K562 (cell line): ENCODE data around the gene ZWINT. TPM values are rescaled to one million over a fixed set of nuclear protein-coding genes. Genes with fewer than 3 reads are reported as not detected.

Experiments
- ATAC-seq: fragments of 200-7000 bp; cut with Tn5 transposase; 3 replicates; pipeline ENCODE4 v1.9.1; 2020; ENCODE audit warnings: moderate library complexity
- BruUV-seq: library from RNA; stranded (reverse); fragments of 400-500 nt; replicated peaks from 2 replicates; lab custom pipeline; 2021; lab: Mats Ljungman, UMichigan
- CTCF ChIA-PET: fragments of 300-600 bp; formaldehyde crosslinking; extraction: SDS; loops from one replicate; lab custom pipeline; 2021; ENCODE audit warnings: low intra/inter-chr PET ratio; lab: Yijun Ruan, JAX
- POLR2A ChIA-PET: fragments of 300-600, 350-650 bp; sonication (Branson Sonifier 250); formaldehyde crosslinking; extraction: SDS; loops from one replicate; lab custom pipeline; 2021; ENCODE audit warnings: antibody characterized with exemption, inconsistent platforms; lab: Yijun Ruan, JAX
- DNase-seq, 4 experiments: peaks; one replicate each; pipeline versions ENCODE4 v3.0.0 to v3.0.0-alpha.2; 2011 to 2018; ENCODE audit warnings: low spot score in 3 of 4, mixed read lengths in 3 of 4; ENCODE audit errors: extremely low read depth in 1 of 4
- FAIRE-seq: peaks from 2 replicates; lab custom pipeline; 2011; peaks lifted over from hg19 to GRCh38; lab: Jason Lieb, UNC
- H2AFZ ChIP-seq: 2 replicates; pipeline ENCODE4 v1.6.0; 2011; ENCODE audit warnings: low read depth, low read length, control low read depth, inconsistent platforms
- H3K27ac ChIP-seq: fragments of 200-600 bp; 3 replicates; pipeline ENCODE4 v1.8.0; 2011; ENCODE audit warnings: low read depth, mild to moderate bottlenecking, control low read depth, inconsistent platforms, low read length, moderate library complexity, mixed read lengths; ENCODE audit errors: extremely low read depth
- H3K27me3 ChIP-seq, 2 experiments: fragments of 300-600 bp in 1 of 2; 2 replicates in 1 of 2; 3 replicates in 1 of 2; pipeline versions ENCODE4 v1.6.0 to v1.8.0; 2011; ENCODE audit warnings: inconsistent platforms in 2 of 2, low read length in 2 of 2, mild to moderate bottlenecking in 1 of 2, mixed read lengths in 1 of 2, moderate library complexity in 1 of 2; ENCODE audit not compliant: control insufficient read depth in 2 of 2, insufficient read depth in 2 of 2
- H3K36me3 ChIP-seq: fragments of 300-600 bp; 3 replicates; pipeline ENCODE4 v1.8.0; 2011; ENCODE audit warnings: mild to moderate bottlenecking, low read length, inconsistent platforms; ENCODE audit not compliant: control insufficient read depth, insufficient read depth
- H3K4me1 ChIP-seq, 2 experiments: fragments of 200-600 bp in 1 of 2; replicated peaks in 1 of 2; 2 replicates in 1 of 2; 3 replicates in 1 of 2; pipeline versions ENCODE4 v1.5.1 to v1.8.0; 2011; ENCODE audit warnings: inconsistent platforms in 2 of 2, low read length in 2 of 2, mild to moderate bottlenecking in 1 of 2, mixed read lengths in 1 of 2, moderate library complexity in 1 of 2; ENCODE audit not compliant: control insufficient read depth in 2 of 2, insufficient read depth in 2 of 2
- H3K4me2 ChIP-seq: 2 replicates; pipeline ENCODE4 v1.6.1; 2011; ENCODE audit warnings: low read length, control low read depth, inconsistent platforms, mixed read lengths; ENCODE audit not compliant: insufficient read depth
- H3K4me3 ChIP-seq: fragments of 200-600 bp; sonication (generic), shearing (Covaris generic); 2 replicates; pipeline ENCODE4 v1.5.1; 2016; ENCODE audit warnings: control low read depth, inconsistent platforms
- H3K79me2 ChIP-seq: fragments of 200-600 bp; 3 replicates; pipeline ENCODE4 v1.8.0; 2011; ENCODE audit warnings: low read length, inconsistent platforms; ENCODE audit not compliant: control insufficient read depth, insufficient read depth
- H3K9ac ChIP-seq, 2 experiments: 2 replicates each; pipeline versions ENCODE4 v1.6.0 to v1.6.1; 2011; ENCODE audit warnings: low read depth in 2 of 2, low read length in 2 of 2, control low read depth in 1 of 2, inconsistent platforms in 1 of 2, mild to moderate bottlenecking in 1 of 2, mixed read lengths in 1 of 2; ENCODE audit not compliant: insufficient read depth in 1 of 2
- H3K9me1 ChIP-seq: one replicate; pipeline ENCODE4 v1.6.0; 2011; ENCODE audit warnings: inconsistent platforms, mild to moderate bottlenecking, low read length, moderate library complexity; ENCODE audit not compliant: control insufficient read depth, insufficient read depth
- H3K9me3 ChIP-seq: replicated peaks from 2 replicates; pipeline ENCODE4 v1.5.1; 2011; ENCODE audit warnings: low read depth, low read length, inconsistent platforms; ENCODE audit not compliant: control insufficient read depth, insufficient read depth
- H4K20me1 ChIP-seq: replicated peaks from 2 replicates; pipeline ENCODE4 v1.6.1; 2011; ENCODE audit warnings: low read length, inconsistent platforms, mixed read lengths; ENCODE audit not compliant: control insufficient read depth, insufficient read depth
- FOXM1 ChIP-seq, 2 experiments: fragments of 450-650 bp in 1 of 2; sonication (generic) in 1 of 2; formaldehyde crosslinking in 1 of 2; IDR thresholded peaks; 2 replicates each; pipeline versions ENCODE4 v1.6.1 to v1.9.0; 2017 to 2022; ENCODE audit warnings: low read depth in 2 of 2, mild to moderate bottlenecking in 2 of 2, missing genetic modification reagents in 1 of 2, moderate library complexity in 1 of 2
- HMGN3 ChIP-seq: IDR thresholded peaks from 2 replicates; pipeline ENCODE4 v1.6.1; 2011; ENCODE audit warnings: borderline replicate concordance, low read depth, mild to moderate bottlenecking, mixed read lengths, low read length; ENCODE audit not compliant: insufficient read length; ENCODE audit errors: extremely low read depth
- PML ChIP-seq: IDR thresholded peaks from 2 replicates; pipeline ENCODE4 v1.6.1; 2012; ENCODE audit warnings: low read length, inconsistent platforms
- SMARCB1 ChIP-seq: IDR thresholded peaks from 2 replicates; pipeline ENCODE4 v1.6.1; 2011; ENCODE audit warnings: improper control_type of control experiment, low read depth; ENCODE audit not compliant: insufficient read length
- SRSF9 ChIP-seq: fragments of 200-400 bp; formaldehyde crosslinking; IDR thresholded peaks from 2 replicates; pipeline ENCODE4 v1.6.1; 2017; ENCODE audit warnings: low read depth, low read length, borderline replicate concordance
- ZFP30 ChIP-seq: fragments of 250-450 bp; sonication (Bioruptor Pico); IDR thresholded peaks from 2 replicates; pipeline ENCODE4 v1.8.0; 2022; ENCODE audit warnings: moderate library complexity, mild to moderate bottlenecking, inconsistent platforms, borderline replicate concordance
- ZNF133 ChIP-seq: fragments of 250-450 bp; sonication (Bioruptor Pico); IDR thresholded peaks from 2 replicates; pipeline ENCODE4 v1.4.0; 2020; ENCODE audit warnings: mild to moderate bottlenecking
- WGBS: fragments of 100-300 bp; shearing (Covaris generic); methylation state at CpG from one replicate; pipeline ENCODE4 v1.1.6; 2016; ENCODE audit warnings: low coverage, mixed read lengths; ENCODE audit not compliant: insufficient coverage; ENCODE audit errors: missing lambda C conversion rate; 5-methylcytosine and 5-hydroxymethylcytosine counted together
- in situ Hi-C: fragments of 300-500 bp; cut with MboI; formaldehyde crosslinking; loops from 4 replicates; pipeline ENCODE4 v1.15.0; 2018; ENCODE audit warnings: inconsistent platforms, mixed read lengths
- intact Hi-C: fragments of 100-400 bp; cut with micrococcal nuclease; formaldehyde crosslinking; loops from 2 replicates; pipeline ENCODE4 v1.14.2; 2022
- polyA plus RNA-seq, 8 experiments: library from polyadenylated mRNA; depleted of rRNA in 4 of 8; stranded (reverse) in 5 of 8; unstranded in 3 of 8; fragments of >200 nt; fragmentation: Nextera tagmentation in 2 of 8; fragmentation: Illumina TruSeq in 1 of 8; extraction: Ambion mirVana in 2 of 8; extraction: Trizol in 1 of 8; gene quantifications; 2 replicates each; pipeline versions ENCODE4 v1.2.1 to v1.2.3, GENCODE V29; 2011 to 2014; ENCODE audit warnings: inconsistent platforms in 1 of 8, missing spikeins in 1 of 8
- total RNA-seq, 7 experiments: library from RNA; depleted of rRNA in 6 of 7; stranded (reverse); fragments of >200 nt in 6 of 7; fragmentation: Illumina TruSeq in 2 of 7; extraction: Trizol in 2 of 7; gene quantifications; 2 replicates each; pipeline versions ENCODE4 v1.2.1 to v1.2.3, GENCODE V29; 2011 to 2021; ENCODE audit warnings: low replicate concordance in 1 of 7
- TF ChIP-seq, protein P1 (sequence below): IDR thresholded peaks from 2 replicates; pipeline ENCODE4 v1.6.1; 2016; ENCODE audit warnings: missing genetic modification characterization, missing compliant biosample characterization
- TF ChIP-seq, protein P2 (sequence below): IDR thresholded peaks from 3 replicates; pipeline ENCODE4 v1.6.1; 2011; ENCODE audit warnings: borderline replicate concordance, mild to moderate bottlenecking; ENCODE audit not compliant: insufficient read length, insufficient read depth
- TF ChIP-seq, protein P3 (sequence below): sonication (generic); formaldehyde crosslinking; IDR thresholded peaks from 2 replicates; pipeline ENCODE4 v1.8.1; 2023; ENCODE audit warnings: mild to moderate bottlenecking, missing genetic modification reagents

Gene ZWINT
- total and polyA plus RNA-seq, 9 of the 15 experiments (the other 6 are each of a cell fraction or from before 2014, with no cell fraction given), result 122 to 245 (median 160) TPM

DNA sequence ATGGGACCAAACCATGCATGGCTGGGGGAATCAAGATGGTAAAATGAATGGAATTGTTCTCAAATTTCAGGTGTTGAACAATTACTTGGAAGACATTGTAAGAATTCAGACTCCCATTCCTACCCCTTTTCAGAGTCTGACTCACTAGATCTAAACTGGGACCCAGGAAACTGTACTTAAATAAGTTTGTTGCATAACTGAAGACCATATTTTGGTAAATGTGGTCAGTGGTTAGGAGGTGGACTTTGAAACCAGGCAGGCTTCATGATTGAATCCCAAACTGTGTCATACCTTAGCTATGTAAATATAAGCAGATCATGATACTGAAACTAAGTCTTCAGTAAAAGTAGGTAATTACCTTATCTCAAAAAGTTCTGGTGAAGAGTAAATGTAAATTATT lies 41.7 kb downstream of the ZWINT start:
- no peak overlapping the region for H3K4me3 ChIP-seq
- no peak for FAIRE-seq
- H3K4me1 ChIP-seq, result no peaks in the 10 kb centered on the region
- DNase-seq, result no peak
- in situ Hi-C loops, result no loop called here
- no peak for ATAC-seq
- no peak overlapping the region for H3K4me2 ChIP-seq
- no TSS peak for BruUV-seq
- intact Hi-C loops, result no loop called here
- ChIA-PET CTCF (no interaction called here), POLR2A (no interaction called here)
- TF ChIP-seq PML (no peak), ZNF133 (CRISPR knock-in tag) (no peak), SRSF9 (no peak), FOXM1 (IDR thresholded peaks at IDR 0.05; ENCODE audit: low read depth) (no peak), FOXM1 (CRISPR knock-in tag; IDR thresholded peaks at IDR 0.05; ENCODE audit: low read depth) (no peak)
- TF ChIP-seq, protein P1, sequence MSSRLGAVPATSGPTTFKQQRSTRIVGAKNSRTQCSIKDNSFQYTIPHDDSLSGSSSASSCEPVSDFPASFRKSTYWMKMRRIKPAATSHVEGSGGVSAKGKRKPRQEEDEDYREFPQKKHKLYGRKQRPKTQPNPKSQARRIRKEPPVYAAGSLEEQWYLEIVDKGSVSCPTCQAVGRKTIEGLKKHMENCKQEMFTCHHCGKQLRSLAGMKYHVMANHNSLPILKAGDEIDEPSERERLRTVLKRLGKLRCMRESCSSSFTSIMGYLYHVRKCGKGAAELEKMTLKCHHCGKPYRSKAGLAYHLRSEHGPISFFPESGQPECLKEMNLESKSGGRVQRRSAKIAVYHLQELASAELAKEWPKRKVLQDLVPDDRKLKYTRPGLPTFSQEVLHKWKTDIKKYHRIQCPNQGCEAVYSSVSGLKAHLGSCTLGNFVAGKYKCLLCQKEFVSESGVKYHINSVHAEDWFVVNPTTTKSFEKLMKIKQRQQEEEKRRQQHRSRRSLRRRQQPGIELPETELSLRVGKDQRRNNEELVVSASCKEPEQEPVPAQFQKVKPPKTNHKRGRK (tag), result no peak
- no peak overlapping the region for H2AFZ ChIP-seq
- no peaks in the 10 kb centered on the region for H3K9me1 ChIP-seq
- no peaks in the 10 kb centered on the region for H3K79me2 ChIP-seq
- H4K20me1 ChIP-seq, result no peaks in the 10 kb centered on the region
- H3K9ac ChIP-seq, result no peak overlapping the region
- no peaks in the 10 kb centered on the region for H3K27me3 ChIP-seq
- no peaks in the 10 kb centered on the region for H3K36me3 ChIP-seq
- no peak overlapping the region for H3K27ac ChIP-seq
- no peaks in the 10 kb centered on the region for H3K9me3 ChIP-seq

DNA sequence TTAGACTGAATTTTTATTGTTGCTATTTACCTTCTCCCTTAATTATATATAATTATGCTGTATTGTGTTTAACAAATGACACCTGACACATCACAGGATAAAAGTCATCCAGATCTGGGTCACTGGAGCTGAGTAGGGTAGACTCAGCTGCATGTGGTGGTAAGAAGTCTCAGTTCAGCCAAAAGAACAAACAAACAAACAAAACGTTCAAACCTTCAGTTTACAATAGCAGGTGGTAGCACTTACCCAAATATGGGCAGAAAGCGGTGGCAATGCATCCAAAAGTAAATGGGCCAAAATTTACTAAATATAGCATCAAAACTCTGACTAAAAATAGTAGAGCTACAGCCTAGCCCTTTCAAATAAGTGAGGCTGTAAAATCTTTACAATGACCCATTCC lies 42.2 kb downstream of the ZWINT start:
- POLR2A ChIA-PET, result no interaction called here
- no TSS peak for BruUV-seq
- no peaks in the 10 kb centered on the region for H3K4me1 ChIP-seq
- TF ChIP-seq, protein P2, sequence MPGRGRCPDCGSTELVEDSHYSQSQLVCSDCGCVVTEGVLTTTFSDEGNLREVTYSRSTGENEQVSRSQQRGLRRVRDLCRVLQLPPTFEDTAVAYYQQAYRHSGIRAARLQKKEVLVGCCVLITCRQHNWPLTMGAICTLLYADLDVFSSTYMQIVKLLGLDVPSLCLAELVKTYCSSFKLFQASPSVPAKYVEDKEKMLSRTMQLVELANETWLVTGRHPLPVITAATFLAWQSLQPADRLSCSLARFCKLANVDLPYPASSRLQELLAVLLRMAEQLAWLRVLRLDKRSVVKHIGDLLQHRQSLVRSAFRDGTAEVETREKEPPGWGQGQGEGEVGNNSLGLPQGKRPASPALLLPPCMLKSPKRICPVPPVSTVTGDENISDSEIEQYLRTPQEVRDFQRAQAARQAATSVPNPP, result no peak
- TF ChIP-seq ZFP30, result no peak
- TF ChIP-seq HMGN3, result no peak
- TF ChIP-seq, protein P3, sequence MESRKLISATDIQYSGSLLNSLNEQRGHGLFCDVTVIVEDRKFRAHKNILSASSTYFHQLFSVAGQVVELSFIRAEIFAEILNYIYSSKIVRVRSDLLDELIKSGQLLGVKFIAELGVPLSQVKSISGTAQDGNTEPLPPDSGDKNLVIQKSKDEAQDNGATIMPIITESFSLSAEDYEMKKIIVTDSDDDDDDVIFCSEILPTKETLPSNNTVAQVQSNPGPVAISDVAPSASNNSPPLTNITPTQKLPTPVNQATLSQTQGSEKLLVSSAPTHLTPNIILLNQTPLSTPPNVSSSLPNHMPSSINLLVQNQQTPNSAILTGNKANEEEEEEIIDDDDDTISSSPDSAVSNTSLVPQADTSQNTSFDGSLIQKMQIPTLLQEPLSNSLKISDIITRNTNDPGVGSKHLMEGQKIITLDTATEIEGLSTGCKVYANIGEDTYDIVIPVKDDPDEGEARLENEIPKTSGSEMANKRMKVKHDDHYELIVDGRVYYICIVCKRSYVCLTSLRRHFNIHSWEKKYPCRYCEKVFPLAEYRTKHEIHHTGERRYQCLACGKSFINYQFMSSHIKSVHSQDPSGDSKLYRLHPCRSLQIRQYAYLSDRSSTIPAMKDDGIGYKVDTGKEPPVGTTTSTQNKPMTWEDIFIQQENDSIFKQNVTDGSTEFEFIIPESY (CRISPR knock-in tag), result no peak
- no peak for TF ChIP-seq SMARCB1

More for the DNA sequence above, 42.2 kb downstream of the ZWINT start:
- H3K4me3 ChIP-seq, result no peak overlapping the region
- no peaks in the 10 kb centered on the region for H3K36me3 ChIP-seq
- H3K9me1 ChIP-seq, result no peaks in the 10 kb centered on the region
- FAIRE-seq, result no peak
- WGBS, result 3% methylated on average over 2 of the region's 2 CpGs
- CTCF ChIA-PET, result no interaction called here
- H3K79me2 ChIP-seq, result no peaks in the 10 kb centered on the region
- no peaks in the 10 kb centered on the region for H4K20me1 ChIP-seq
- in situ Hi-C loops, result no loop called here
- no peaks in the 10 kb centered on the region for H3K9me3 ChIP-seq
- H2AFZ ChIP-seq, result no peak overlapping the region
- DNase-seq, result no peak
- intact Hi-C loops, result no loop called here
- H3K9ac ChIP-seq, result no peak overlapping the region
- no peak for ATAC-seq
- H3K4me2 ChIP-seq, result no peak overlapping the region
- H3K27me3 ChIP-seq, result no peaks in the 10 kb centered on the region
- H3K27ac ChIP-seq, result no peak overlapping the region
